GM18511 (cell line): ENCODE data around the gene SPOP.
A peak's percentile ranks its signal among the peaks of the same experiment; 100 is the strongest.
"Not testable (repeated sequence)": the region's sequence is repeated elsewhere in the genome, so short reads cannot be mapped to it uniquely, and the experiment has no call there.

ENCODE experiments used
- ATAC-seq: cut with Tn5 transposase; IDR thresholded peaks from one replicate; pipeline ENCODE4 v1.9.1; 2021; ENCODE audit warnings: mild to moderate bottlenecking, moderate library complexity; ENCODE audit not compliant: unreplicated experiment

The SPOP gene

DNA sequence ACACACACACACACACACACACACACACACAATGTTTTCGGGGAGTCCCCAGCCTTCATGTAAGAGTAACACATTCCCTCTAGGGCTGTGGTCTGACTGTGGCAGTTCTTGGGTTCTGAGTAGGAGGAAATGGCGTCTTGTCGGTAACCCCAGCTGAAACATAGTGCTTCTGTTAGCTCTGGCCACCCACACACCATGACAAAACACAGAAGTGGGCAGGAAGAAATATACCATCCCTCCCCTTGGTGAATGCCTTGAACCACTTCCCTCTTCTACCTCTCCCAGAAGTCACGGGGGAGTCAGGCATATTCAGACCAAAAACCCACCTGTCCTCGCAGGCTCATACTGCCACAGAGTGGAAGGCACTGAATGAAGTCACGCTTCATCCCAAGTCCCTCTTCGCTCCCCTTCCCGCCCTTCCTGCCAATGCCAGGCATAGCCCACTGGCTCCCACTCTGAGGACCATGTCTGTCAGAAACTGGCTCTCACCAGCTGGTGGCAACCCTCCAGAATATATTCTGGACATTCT, 18.4 kb upstream of the SPOP start:
- no peak for ATAC-seq

DNA sequence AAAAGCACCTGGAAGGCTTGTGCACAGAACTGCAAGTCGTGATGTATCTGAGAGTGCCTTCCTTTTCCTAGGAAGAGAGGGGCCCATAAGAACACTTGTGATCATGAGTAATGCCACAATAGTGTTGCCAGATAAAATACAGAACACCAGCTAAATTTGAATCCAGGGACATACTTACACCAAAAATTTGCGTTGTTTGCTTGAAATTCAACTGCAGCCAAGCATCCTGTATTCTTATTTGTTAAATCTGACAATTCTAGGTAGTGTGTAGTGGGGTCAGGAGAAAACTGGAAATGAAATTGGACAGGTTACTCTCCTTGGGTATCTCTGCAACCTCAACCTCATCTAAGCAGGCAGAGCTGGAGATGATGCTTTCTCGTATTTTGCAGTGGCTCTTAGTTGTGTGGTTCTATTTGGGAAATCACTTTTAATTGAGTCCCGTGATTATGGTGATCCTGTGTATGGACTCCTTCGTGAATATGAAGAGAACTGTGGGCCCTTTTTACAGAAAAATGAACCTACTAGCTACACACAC, 17.9 kb upstream of the SPOP start:
- ATAC-seq: no peak

DNA sequence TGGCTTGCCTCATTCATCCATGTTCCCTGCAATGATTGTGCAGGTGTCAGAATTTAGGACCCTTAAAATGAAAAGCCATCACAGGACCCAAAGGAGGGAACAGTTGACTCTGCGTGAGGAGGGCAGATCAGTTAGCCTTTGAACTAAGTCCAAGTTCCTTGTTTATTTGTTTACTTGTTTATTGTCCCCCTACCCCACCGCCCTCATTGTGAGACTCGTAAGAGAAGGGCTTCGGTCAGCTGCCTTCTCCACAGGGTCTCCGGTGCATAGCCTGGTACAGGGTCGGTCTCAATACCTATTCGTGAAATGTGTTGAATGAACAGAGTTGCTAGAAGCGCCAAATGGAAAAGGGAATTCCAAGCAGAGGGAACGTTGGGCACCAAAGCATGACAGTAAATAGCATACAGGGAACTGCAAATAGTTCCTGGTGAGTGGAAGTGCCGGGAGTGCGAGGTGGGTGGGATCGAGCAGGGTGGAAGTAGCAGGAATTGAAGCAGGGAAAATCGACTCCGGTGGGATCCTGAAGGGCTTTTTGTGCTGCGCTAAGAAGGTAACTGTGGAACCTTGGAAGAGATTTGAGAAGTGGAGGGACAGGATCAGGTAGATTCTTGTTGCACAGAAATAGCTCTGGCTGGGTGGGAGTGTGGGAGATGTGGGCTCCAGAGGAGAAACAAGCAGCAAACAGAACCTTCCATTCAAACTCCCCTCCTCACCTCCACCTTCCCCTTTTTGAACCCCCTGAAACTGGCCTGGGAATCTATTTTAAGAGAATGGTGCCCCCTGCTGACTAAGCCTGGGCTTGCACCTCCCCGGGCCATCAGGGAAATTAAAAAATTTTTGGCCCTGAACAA, 17.2 kb upstream of the SPOP start:
- ATAC-seq: no peak

- no peak for ATAC-seq
Measured at GRCh38 chr17:49692751-49693150, 14.9 kb upstream of the SPOP start.

DNA sequence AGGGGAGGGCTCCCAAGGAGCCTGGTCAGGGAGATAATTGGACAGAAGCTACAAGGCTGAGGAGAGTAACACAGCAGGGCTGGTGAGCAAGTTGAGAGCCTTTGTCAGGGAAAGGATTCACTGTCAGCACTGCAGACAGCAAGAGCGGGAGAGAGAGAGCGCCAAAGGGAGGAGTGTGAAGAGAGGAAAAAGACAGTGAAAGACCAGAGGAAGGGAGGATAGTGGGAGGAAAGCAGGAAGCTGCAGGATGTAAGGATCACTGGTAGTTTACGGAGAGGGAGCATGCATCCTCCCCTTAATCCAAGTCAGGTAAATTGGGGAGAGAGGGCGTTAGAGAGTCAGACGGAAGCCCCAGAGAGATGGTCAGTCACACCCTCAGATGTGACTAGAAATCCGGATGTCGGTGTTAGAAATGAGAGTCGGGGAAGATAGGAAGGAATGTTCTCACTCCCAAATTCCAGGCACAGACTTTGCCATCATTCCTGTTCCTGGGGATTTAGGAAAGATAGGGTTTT, 13.8 kb upstream of the SPOP start:
- ATAC-seq: no peak

DNA sequence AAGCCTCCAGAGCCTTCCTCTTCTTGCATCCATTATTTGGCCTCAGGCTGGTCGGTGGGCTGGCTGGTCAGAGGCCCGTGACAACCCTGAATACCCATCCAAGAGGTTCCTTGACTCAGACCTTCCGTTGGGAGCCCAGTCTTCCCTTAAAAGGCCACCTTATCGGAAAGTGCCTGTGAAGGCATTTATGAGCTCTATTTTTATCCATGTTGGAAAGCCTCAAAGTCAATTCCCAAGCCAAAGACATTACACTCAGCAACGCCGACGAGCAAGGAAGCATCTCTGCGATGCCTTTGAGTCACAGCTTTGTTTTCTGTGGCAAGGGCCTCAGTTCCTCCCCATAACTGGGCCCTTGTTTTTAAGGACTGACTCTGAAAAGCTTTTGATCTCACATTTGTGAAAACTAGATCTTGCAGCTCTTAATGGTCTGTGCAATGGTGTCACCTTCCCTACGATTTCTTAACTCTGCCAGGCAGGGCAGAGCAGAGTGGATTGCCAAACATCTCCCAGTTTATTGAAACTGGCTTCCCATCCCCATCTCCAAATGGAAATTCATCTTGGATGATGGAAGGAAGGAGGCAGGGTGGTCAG, 13.3 kb upstream of the SPOP start:
- ATAC-seq: no peak

DNA sequence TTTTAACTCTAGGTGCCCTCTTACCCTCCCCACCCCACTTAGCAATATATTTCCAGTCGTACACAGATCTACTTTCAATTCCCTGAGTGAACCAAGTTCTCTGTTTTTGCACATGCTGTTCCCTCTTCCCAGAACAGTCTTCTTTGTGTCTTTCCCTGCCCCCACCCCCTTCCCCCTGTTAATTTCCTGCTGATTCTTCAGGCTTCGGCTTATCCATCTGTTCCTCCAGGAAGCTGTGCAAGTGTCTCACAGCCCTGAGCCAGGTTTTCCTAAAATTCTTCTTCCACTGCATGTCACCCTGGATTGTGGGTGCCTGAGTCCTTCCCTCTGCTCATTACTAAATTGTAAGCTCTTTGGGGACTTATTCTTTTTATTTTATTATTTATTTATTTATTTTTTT, 12.4 kb upstream of the SPOP start:
- ATAC-seq: no peak

DNA sequence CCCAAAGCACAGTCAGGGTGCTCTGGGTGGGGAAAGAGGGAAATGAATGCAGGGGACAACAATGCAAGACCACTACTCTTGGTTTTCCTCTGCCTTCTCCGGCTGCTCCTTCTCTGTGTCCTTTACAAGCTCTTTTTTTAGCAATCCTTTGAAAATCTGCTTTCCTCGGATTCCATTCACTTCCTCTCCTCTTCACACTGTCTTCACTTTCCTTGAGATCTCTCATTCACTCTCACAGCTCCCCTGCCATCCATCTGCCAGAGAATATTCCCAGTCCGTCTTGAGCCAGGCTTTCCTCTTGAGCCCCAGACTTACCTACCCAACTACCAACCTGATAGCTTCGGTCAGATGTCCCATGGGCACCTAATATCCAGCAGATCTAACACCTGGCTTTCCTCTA, 11.0 kb upstream of the SPOP start:
- ATAC-seq: no peak

DNA sequence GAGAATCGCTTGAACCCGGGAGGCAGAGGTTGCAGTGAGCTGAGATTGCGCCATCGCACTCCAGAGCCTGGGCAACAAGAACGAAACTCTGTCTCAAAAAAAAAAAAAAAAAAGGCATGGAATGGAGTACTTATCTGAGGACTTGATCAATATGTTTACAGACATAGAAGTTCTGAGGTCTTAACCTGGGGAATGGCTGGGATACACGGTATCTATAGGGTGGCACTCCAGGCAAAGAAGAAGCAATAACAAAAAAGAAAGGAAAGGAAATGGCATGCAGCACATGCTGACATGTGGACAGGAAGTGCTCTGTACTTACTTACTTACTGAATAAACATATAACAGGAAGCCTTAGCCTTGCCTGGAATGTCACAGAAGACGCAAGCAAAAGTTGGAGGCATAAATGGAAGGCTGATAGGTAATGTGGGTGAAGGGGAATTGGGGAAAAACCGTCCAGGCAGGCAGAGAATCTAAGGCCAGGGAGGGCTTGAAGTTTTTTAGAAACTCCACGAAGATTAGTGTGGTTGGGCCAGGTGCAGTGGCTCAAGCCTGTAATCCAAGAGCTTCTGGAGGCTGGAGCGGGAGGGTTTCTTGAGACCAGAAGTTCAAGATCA, 10.1 kb upstream of the SPOP start:
- ATAC-seq: no peak

- no peak for ATAC-seq
Measured at GRCh38 chr17:49681106-49681979, 3.4 kb upstream of the SPOP start.

DNA sequence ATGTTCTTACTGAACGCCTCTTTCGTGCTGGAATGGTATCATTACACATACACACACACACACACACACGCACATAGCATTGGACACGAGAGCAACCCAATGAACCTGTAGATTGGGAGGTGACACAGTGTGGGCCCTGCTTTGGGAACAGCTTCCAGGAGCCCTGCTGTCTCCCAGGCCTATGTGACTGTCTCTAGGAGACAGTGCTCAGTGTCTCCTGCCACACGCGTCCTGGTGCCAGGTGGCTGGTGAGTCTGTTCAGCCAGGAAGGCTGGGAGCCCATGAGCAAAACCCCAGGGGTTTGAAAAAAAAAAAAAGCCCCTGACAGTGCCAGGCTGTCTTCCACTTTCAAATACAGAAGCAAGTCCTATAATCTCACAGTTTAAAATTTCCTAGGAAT, 2.4 kb upstream of the SPOP start:
- ATAC-seq: no peak

DNA sequence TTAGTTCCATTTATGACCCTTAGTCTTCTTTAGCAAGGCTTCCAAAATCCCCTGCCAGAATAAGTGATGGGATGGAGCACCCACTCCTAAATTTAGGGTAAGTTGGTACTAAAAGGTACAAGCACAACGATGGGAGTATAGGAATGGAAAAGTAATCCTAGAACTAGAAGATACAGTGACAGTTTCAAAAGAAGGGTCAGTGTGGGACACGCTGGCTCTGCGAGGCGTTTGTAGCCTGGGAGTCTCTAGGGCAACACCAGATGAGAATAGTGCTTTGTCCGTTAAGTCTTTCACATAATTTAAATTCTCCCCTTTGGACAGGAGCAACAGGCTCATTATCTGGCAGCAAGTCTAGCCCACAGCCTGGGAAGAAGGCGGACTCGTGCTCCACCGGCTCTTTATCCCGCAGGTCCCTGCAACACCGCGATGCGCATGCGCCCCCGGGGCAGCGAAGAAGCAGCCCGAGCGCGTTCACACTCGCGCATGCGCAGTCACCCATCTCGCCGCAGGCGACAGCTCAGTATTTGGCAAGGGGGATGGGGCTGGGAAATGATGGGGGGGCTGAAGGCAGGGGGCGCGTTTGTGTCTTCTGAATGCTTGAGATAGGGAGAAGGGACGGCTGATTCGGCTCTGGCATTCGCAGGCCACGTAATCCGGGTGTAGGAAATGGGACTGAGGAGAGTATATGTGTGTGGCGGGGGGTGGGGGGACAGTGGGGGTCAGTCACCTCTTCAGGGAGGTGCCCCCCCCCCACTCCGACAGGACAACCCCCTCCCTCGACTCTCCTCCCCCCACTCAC, 564 bp downstream of the SPOP start:
- peak; percentile 56 for ATAC-seq

GRCh38 chr17:49676276-49676868, 1.5 kb downstream of the SPOP start:
- peak; percentile 76 for ATAC-seq

DNA sequence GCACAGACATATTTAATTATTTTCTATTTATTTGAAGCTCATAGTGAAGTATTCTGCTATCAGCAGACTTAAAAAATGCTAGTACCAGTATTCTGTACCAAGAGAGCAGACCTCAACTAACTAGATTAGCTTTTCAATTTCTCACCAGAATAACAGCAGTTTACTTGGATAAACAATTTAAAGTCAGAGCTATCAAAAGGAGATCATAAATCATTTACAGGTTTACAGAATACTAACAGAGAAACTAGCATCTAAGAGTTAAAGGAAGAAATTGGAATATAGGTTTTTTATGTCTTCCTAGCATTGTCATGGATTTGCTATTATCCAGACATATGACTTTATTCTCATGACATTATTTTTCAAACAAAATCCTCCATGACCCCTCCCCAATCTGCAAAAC, 3.4 kb downstream of the SPOP start:
- no peak for ATAC-seq

GRCh38 chr17:49673679-49674078, 4.2 kb downstream of the SPOP start:
- ATAC-seq: not testable (repeated sequence)

- ATAC-seq: no peak
Measured at GRCh38 chr17:49670641-49671040, 7.3 kb downstream of the SPOP start.

GRCh38 chr17:49670002-49670401, 7.9 kb downstream of the SPOP start:
- ATAC-seq: no peak

DNA sequence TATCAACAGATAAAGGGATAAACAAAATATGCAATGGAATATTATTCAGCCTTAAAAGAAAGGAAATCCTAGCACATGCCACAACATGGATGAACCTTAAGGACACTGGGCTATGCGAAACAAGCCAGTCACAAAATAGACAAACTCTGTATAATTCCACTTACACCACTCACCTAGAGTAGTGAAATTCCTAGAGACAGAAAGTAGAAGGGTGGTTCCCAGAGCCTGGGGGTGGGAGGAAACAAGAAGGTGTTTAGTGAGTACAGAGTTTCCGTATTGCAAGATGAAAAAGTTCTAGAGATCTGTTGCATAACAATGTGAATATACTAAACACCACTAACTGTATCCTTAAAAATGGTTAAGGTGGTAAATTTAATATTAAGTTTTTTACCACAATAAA, 10.0 kb downstream of the SPOP start:
- ATAC-seq: no peak

DNA sequence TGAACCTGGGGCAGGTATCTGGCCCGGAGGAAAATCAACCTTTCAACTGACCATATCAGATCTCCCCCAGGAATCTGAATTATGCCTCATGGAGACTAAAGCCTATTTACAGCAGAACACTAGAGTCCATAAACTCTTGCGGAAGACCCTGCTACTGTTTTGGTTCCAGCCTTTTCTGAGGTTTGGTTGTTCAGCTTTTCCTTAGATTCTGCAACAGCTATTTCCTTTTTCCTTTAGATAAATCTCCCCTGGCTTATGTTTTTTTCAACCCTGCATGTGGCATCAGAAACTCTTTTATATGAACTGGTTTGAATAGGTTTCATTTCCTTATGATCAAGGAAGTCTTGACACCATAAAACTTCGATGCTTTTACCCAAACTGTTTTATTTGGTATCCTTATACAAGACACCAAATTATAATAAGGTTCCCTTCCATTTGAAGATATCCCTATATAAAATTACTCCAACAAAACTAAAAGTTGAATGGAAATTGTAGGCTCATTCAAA, 13.1 kb downstream of the SPOP start:
- no peak for ATAC-seq
